Vagina (tissue), 2 donors: Measurements from ENCODE around the gene ABCA2. TPM values are rescaled to one million over a fixed set of nuclear protein-coding genes. Genes with fewer than 3 reads are reported as not detected.

Source experiments
- DNase-seq, 2 donors: peaks; one replicate each; pipeline ENCODE4 v3.0.0-alpha.2; 2017; ENCODE audit errors: extremely low spot score in 2 of 2
- H3K27ac ChIP-seq: fragments of 200-600 bp; sonication (generic); one replicate; pipeline ENCODE4 v1.5.1; 2019
- H3K27me3 ChIP-seq: fragments of 200-600 bp; sonication (generic); one replicate; pipeline ENCODE4 v1.5.1; 2019
- H3K36me3 ChIP-seq, 2 donors: fragments of 200-600 bp; sonication (generic); one replicate each; pipeline ENCODE4 v1.5.1; 2017 to 2019
- H3K4me1 ChIP-seq: fragments of 200-600 bp; sonication (generic); one replicate; pipeline ENCODE4 v1.5.1; 2019
- H3K4me3 ChIP-seq, 2 donors: fragments of 200-600 bp; sonication (generic); 1 replicate in 1 of 2; 2 replicates in 1 of 2; pipeline ENCODE4 v1.5.1; 2016 to 2019
- H3K9me3 ChIP-seq: fragments of 200-600 bp; sonication (generic); one replicate; pipeline ENCODE4 v1.5.1; 2019
- CTCF ChIP-seq, 3 experiments: fragments of 450-650 bp in 2 of 3; fragments of 200-600 bp in 1 of 3; sonication (generic) in 1 of 3; IDR thresholded peaks; one replicate each; pipeline ENCODE4 v1.5.1; 2017 to 2019; ENCODE audit warnings: antibody characterized with exemption in 3 of 3, mild to moderate bottlenecking in 2 of 3, moderate library complexity in 2 of 3
- POLR2A ChIP-seq, 2 donors: fragments of 450-650 bp; IDR thresholded peaks; one replicate each; pipeline ENCODE4 v1.6.1; 2017; ENCODE audit warnings: antibody characterized with exemption in 2 of 2, mild to moderate bottlenecking in 2 of 2, moderate library complexity in 2 of 2
- POLR2AphosphoS5 ChIP-seq, 2 donors: sonication (generic); formaldehyde crosslinking; IDR thresholded peaks; one replicate each; pipeline ENCODE4 v1.9.0; 2017; ENCODE audit warnings: antibody characterized with exemption in 2 of 2, mild to moderate bottlenecking in 2 of 2, low read depth in 1 of 2; ENCODE audit not compliant: insufficient read depth in 1 of 2
- intact Hi-C: fragments of 100-400 bp; cut with DNase I; formaldehyde crosslinking; loops from one replicate; pipeline ENCODE4 v1.15.1; 2023
- total RNA-seq: library from RNA; depleted of rRNA; stranded (reverse); fragments of >200 nt; gene quantifications from one replicate; pipeline ENCODE4 v1.2.3, GENCODE V29; 2016

ABCA2 gene
- total RNA-seq, 1 donor from 2014 or later, result 44.0 TPM

- no peaks in the 10 kb centered on the region for H3K9me3 ChIP-seq
- DNase-seq, result no peak
- no peak overlapping the region for H3K27ac ChIP-seq
- peaks cover 19% of the 10 kb centered on the region for H3K4me1 ChIP-seq
- H3K27me3 ChIP-seq, result no peaks in the 10 kb centered on the region
- no peak for TF ChIP-seq POLR2AphosphoS5 (IDR thresholded peaks at IDR 0.05; ENCODE audit: insufficient read depth in 1 of 2, low read depth in 1 of 2)
- H3K36me3 ChIP-seq, result no peaks in the 10 kb centered on the region
- no peak overlapping the region for H3K4me3 ChIP-seq
- intact Hi-C loops, result no loop called here
Observed at GRCh38 chr9:136968333-136969127, 59.5 kb downstream of the ABCA2 start.

- TF ChIP-seq POLR2A (IDR thresholded peaks at IDR 0.05) (no peak), POLR2AphosphoS5 (IDR thresholded peaks at IDR 0.05; ENCODE audit: insufficient read depth in 1 of 2, low read depth in 1 of 2) (peak in 1 of 2 donors; percentile 35), CTCF (IDR thresholded peaks at IDR 0.05) (no peak)
- Histone ChIP-seq H3K4me3 (no peak overlapping the region), H3K36me3 (no peaks in the 10 kb centered on the region), H3K9me3 (no peaks in the 10 kb centered on the region), H3K4me1 (peaks cover 32% of the 10 kb centered on the region), H3K27me3 (no peaks in the 10 kb centered on the region), H3K27ac (no peak overlapping the region)
- intact Hi-C loops, result no loop called here
- no peak for DNase-seq
Observed at GRCh38 chr9:136965771-136966484, 62.1 kb downstream of the ABCA2 start.

DNA sequence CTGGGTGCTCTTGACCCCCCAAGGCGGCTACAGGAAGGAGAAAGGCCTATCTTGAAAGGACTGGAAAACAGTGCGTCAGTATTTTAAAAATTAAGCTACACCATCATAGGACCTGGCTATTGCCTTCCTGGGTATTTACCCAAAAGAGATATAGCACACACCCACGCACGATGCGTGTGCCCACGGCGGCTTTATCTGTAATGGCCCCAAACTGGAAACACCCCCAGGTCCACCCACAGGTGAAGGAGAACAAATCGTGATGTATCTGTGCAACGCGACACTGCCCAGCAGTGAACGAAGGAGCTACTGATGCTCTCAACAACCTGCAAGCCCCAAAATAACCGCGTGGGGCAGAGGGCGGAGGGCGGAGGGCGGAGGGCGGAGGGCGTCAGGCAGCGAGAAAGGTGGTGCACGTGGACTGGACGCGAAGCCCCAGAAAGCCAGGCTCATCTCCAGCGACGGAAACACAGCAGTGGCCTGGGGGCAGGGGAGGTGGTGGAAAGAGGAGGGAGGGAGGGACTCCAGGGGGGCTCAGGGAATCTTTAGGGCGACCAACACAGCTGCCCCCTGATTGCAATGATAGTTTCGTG, 63.1 kb downstream of the ABCA2 start:
- no peak for DNase-seq
- Histone ChIP-seq H3K4me3 (no peak overlapping the region), H3K27me3 (no peaks in the 10 kb centered on the region), H3K36me3 (no peaks in the 10 kb centered on the region), H3K9me3 (no peaks in the 10 kb centered on the region), H3K4me1 (peaks cover 34% of the 10 kb centered on the region), H3K27ac (no peak overlapping the region)
- intact Hi-C loops, result no loop called here
- TF ChIP-seq POLR2AphosphoS5 (IDR thresholded peaks at IDR 0.05; ENCODE audit: insufficient read depth in 1 of 2, low read depth in 1 of 2), result no peak
- TF ChIP-seq POLR2A (IDR thresholded peaks at IDR 0.05), result no peak
- TF ChIP-seq CTCF (IDR thresholded peaks at IDR 0.05), result no peak

- no peak overlapping the region for H3K4me3 ChIP-seq
- no peak for DNase-seq
- no peaks in the 10 kb centered on the region for H3K9me3 ChIP-seq
- intact Hi-C loops, result no loop called here
- H3K4me1 ChIP-seq, result peaks cover 34% of the 10 kb centered on the region
- no peaks in the 10 kb centered on the region for H3K27me3 ChIP-seq
- H3K36me3 ChIP-seq, result no peaks in the 10 kb centered on the region
- no peak overlapping the region for H3K27ac ChIP-seq
- TF ChIP-seq CTCF (IDR thresholded peaks at IDR 0.05), result no peak
- TF ChIP-seq POLR2A (IDR thresholded peaks at IDR 0.05), result no peak
Observed at GRCh38 chr9:136964171-136964689, 63.8 kb downstream of the ABCA2 start.

GRCh38 chr9:136963751-136964150, 64.3 kb downstream of the ABCA2 start:
- intact Hi-C loops, result no loop called here
- no peaks in the 10 kb centered on the region for H3K9me3 ChIP-seq
- H3K4me3 ChIP-seq, result no peak overlapping the region
- no peak overlapping the region for H3K27ac ChIP-seq
- peaks cover 34% of the 10 kb centered on the region for H3K4me1 ChIP-seq
- no peak for DNase-seq
- no peaks in the 10 kb centered on the region for H3K36me3 ChIP-seq
- TF ChIP-seq POLR2A (IDR thresholded peaks at IDR 0.05), result no peak
- no peak for TF ChIP-seq POLR2AphosphoS5 (IDR thresholded peaks at IDR 0.05; ENCODE audit: insufficient read depth in 1 of 2, low read depth in 1 of 2)
- no peak for TF ChIP-seq CTCF (IDR thresholded peaks at IDR 0.05)
- no peaks in the 10 kb centered on the region for H3K27me3 ChIP-seq
